SK-N-SH treated with all-trans-retinoic acid at 6 μM for 48 hours (cell line): Measurements from ENCODE around the gene PDCD2L.

Source experiments
- ATAC-seq: fragments of 200-7000 bp; cut with Tn5 transposase; 3 replicates; pipeline ENCODE4 v1.9.1; 2020; ENCODE audit warnings: mild to moderate bottlenecking, moderate library complexity
- BACH2 ChIP-seq: fragments of 250-450 bp; sonication (Bioruptor Pico); IDR thresholded peaks from 2 replicates; pipeline ENCODE4 v1.9.0; 2021; ENCODE audit warnings: mild to moderate bottlenecking, borderline replicate concordance
- CSDC2 ChIP-seq: fragments of 250-450 bp; sonication (Bioruptor Pico); IDR thresholded peaks from 2 replicates; pipeline ENCODE4 v1.5.0; 2020; ENCODE audit warnings: mild to moderate bottlenecking, moderate library complexity
- ESRRG ChIP-seq: fragments of 250-450 bp; sonication (Bioruptor Pico); IDR thresholded peaks from 2 replicates; pipeline ENCODE4 v1.6.1; 2021; ENCODE audit warnings: mild to moderate bottlenecking
- GLIS3 ChIP-seq: fragments of 250-450 bp; sonication (Bioruptor Pico); IDR thresholded peaks from 2 replicates; pipeline ENCODE4 v1.5.0; 2020; ENCODE audit warnings: mild to moderate bottlenecking, moderate library complexity
- ISL1 ChIP-seq: fragments of 250-450 bp; sonication (Bioruptor Pico); IDR thresholded peaks from 2 replicates; pipeline ENCODE4 v2.1.2; 2022; ENCODE audit warnings: mild to moderate bottlenecking, moderate library complexity
- OSR1 ChIP-seq: fragments of 250-450 bp; sonication (Bioruptor Pico); IDR thresholded peaks from 2 replicates; pipeline ENCODE4 v1.8.0; 2022; ENCODE audit warnings: moderate library complexity, mild to moderate bottlenecking, inconsistent platforms
- RARB ChIP-seq: fragments of 250-450 bp; sonication (Bioruptor Pico); IDR thresholded peaks from 2 replicates; pipeline ENCODE4 v1.8.0; 2021; ENCODE audit warnings: mild to moderate bottlenecking, moderate library complexity
- SNAI2 ChIP-seq: fragments of 250-450 bp; sonication (Bioruptor Pico); IDR thresholded peaks from 2 replicates; pipeline ENCODE4 v1.5.0; 2020; ENCODE audit warnings: mild to moderate bottlenecking, moderate library complexity
- TCF4 ChIP-seq: fragments of 250-450 bp; sonication (Bioruptor Pico); IDR thresholded peaks from 2 replicates; pipeline ENCODE4 v1.8.0; 2021; ENCODE audit warnings: mild to moderate bottlenecking, moderate library complexity, borderline replicate concordance
- TOX ChIP-seq: fragments of 250-450 bp; sonication (Bioruptor Pico); IDR thresholded peaks from 2 replicates; pipeline ENCODE4 v1.8.0; 2021; ENCODE audit warnings: mild to moderate bottlenecking, moderate library complexity, borderline replicate concordance
- ZC3H10 ChIP-seq: fragments of 250-450 bp; sonication (Bioruptor Pico); IDR thresholded peaks from 2 replicates; pipeline ENCODE4 v1.5.1; 2021; ENCODE audit warnings: mild to moderate bottlenecking, moderate library complexity
- ZFP3 ChIP-seq: fragments of 250-450 bp; sonication (Bioruptor Pico); IDR thresholded peaks from 2 replicates; pipeline ENCODE4 v1.5.0; 2020; ENCODE audit warnings: mild to moderate bottlenecking, moderate library complexity
- ZFP30 ChIP-seq: fragments of 450-650 bp; formaldehyde crosslinking; IDR thresholded peaks from 2 replicates; pipeline ENCODE4 v1.5.0; 2022; ENCODE audit warnings: mild to moderate bottlenecking, moderate library complexity
- ZNF565 ChIP-seq: fragments of 450-650 bp; formaldehyde crosslinking; conservative IDR thresholded peaks from 2 replicates; pipeline ENCODE4 v1.5.0; 2020; ENCODE audit warnings: low read depth, mild to moderate bottlenecking, moderate library complexity
- ZNF70 ChIP-seq: fragments of 450-650 bp; formaldehyde crosslinking; IDR thresholded peaks from 2 replicates; pipeline ENCODE4 v1.5.0; 2020; ENCODE audit warnings: mild to moderate bottlenecking, moderate library complexity
- ZNF8 ChIP-seq: fragments of 450-650 bp; formaldehyde crosslinking; IDR thresholded peaks from 2 replicates; pipeline ENCODE4 v1.5.0; 2020; ENCODE audit warnings: mild to moderate bottlenecking, moderate library complexity
- TF ChIP-seq, protein P1 (sequence below): fragments of 250-450 bp; sonication (Bioruptor Pico); IDR thresholded peaks from 2 replicates; pipeline ENCODE4 v1.5.0; 2020; ENCODE audit warnings: mild to moderate bottlenecking, moderate library complexity
- TF ChIP-seq, protein P2 (sequence below): fragments of 250-450 bp; sonication (Bioruptor Pico); IDR thresholded peaks from 2 replicates; pipeline ENCODE4 v1.5.1; 2021; ENCODE audit warnings: mild to moderate bottlenecking, moderate library complexity
- TF ChIP-seq, protein P3 (sequence below): fragments of 250-450 bp; sonication (Bioruptor Pico); IDR thresholded peaks from 2 replicates; pipeline ENCODE4 v1.8.0; 2020; ENCODE audit warnings: mild to moderate bottlenecking, moderate library complexity, borderline replicate concordance
- TF ChIP-seq, protein P4 (sequence below): fragments of 250-450 bp; sonication (Bioruptor Pico); IDR thresholded peaks from 2 replicates; pipeline ENCODE4 v1.5.1; 2020; ENCODE audit warnings: low read depth, mild to moderate bottlenecking, moderate library complexity

PDCD2L gene

DNA sequence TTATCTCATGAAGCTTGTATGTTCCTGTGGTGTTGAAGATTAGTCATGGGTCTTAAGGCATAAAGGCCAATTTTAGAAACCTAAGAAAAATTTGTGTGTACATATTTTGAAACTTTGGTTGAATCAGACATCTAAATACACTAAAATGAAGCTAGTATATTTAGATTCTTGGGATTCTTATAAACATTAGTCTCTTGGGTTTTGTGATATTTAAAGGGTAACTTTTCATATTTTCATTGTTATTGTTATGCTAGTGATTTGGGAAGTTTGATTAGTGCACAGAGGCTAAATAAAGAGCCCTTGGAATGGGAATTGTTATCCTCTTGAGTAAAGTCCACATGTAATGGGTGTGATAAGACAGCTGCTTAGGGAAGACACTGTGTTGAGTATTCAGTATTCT, 48.5 kb downstream of the PDCD2L start (continued):
- TF ChIP-seq, protein P1, sequence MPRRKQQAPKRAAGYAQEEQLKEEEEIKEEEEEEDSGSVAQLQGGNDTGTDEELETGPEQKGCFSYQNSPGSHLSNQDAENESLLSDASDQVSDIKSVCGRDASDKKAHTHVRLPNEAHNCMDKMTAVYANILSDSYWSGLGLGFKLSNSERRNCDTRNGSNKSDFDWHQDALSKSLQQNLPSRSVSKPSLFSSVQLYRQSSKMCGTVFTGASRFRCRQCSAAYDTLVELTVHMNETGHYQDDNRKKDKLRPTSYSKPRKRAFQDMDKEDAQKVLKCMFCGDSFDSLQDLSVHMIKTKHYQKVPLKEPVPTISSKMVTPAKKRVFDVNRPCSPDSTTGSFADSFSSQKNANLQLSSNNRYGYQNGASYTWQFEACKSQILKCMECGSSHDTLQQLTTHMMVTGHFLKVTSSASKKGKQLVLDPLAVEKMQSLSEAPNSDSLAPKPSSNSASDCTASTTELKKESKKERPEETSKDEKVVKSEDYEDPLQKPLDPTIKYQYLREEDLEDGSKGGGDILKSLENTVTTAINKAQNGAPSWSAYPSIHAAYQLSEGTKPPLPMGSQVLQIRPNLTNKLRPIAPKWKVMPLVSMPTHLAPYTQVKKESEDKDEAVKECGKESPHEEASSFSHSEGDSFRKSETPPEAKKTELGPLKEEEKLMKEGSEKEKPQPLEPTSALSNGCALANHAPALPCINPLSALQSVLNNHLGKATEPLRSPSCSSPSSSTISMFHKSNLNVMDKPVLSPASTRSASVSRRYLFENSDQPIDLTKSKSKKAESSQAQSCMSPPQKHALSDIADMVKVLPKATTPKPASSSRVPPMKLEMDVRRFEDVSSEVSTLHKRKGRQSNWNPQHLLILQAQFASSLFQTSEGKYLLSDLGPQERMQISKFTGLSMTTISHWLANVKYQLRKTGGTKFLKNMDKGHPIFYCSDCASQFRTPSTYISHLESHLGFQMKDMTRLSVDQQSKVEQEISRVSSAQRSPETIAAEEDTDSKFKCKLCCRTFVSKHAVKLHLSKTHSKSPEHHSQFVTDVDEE = no peak
- TF ChIP-seq ISL1 (CRISPR knock-in tag) = no peak
- TF ChIP-seq TCF4 (CRISPR knock-in tag) = no peak
- TF ChIP-seq, protein P2, sequence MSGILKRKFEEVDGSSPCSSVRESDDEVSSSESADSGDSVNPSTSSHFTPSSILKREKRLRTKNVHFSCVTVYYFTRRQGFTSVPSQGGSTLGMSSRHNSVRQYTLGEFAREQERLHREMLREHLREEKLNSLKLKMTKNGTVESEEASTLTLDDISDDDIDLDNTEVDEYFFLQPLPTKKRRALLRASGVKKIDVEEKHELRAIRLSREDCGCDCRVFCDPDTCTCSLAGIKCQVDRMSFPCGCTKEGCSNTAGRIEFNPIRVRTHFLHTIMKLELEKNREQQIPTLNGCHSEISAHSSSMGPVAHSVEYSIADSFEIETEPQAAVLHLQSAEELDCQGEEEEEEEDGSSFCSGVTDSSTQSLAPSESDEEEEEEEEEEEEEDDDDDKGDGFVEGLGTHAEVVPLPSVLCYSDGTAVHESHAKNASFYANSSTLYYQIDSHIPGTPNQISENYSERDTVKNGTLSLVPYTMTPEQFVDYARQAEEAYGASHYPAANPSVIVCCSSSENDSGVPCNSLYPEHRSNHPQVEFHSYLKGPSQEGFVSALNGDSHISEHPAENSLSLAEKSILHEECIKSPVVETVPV (CRISPR knock-in tag) = no peak
- TF ChIP-seq ZNF70 = no peak
- TF ChIP-seq, protein P3, sequence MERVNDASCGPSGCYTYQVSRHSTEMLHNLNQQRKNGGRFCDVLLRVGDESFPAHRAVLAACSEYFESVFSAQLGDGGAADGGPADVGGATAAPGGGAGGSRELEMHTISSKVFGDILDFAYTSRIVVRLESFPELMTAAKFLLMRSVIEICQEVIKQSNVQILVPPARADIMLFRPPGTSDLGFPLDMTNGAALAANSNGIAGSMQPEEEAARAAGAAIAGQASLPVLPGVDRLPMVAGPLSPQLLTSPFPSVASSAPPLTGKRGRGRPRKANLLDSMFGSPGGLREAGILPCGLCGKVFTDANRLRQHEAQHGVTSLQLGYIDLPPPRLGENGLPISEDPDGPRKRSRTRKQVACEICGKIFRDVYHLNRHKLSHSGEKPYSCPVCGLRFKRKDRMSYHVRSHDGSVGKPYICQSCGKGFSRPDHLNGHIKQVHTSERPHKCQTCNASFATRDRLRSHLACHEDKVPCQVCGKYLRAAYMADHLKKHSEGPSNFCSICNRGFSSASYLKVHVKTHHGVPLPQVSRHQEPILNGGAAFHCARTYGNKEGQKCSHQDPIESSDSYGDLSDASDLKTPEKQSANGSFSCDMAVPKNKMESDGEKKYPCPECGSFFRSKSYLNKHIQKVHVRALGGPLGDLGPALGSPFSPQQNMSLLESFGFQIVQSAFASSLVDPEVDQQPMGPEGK (CRISPR knock-in tag) = no peak
- TF ChIP-seq ZNF565 (CRISPR knock-in tag) = no peak
- TF ChIP-seq, all 23 proteins: peak for 0

DNA sequence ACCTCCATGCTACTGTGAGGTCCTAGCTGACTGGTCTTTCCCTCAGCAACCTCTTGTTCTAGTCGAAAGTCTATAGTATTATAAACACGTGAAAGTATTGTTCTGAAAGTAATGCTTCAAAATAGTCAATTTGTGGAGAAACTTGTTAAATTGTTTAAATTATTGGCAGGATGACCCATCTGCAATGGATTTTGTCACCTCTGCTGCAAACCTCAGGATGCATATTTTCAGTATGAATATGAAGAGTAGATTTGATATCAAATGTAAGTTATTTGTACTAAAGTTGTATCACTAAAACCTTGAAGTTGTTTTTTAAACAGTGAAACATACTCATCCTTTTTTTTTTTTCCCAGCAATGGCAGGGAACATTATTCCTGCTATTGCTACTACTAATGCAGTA, 49.9 kb downstream of the PDCD2L start:
- ATAC-seq = no peak
- no peak for TF ChIP-seq ZNF8 (CRISPR knock-in tag)
- no peak for TF ChIP-seq TCF4 (CRISPR knock-in tag)
- no peak for TF ChIP-seq CSDC2
- no peak for TF ChIP-seq OSR1 (CRISPR knock-in tag)
- TF ChIP-seq GLIS3 (CRISPR knock-in tag) = no peak
- TF ChIP-seq RARB (CRISPR knock-in tag) = no peak
- no peak for TF ChIP-seq TOX (CRISPR knock-in tag)
- no peak for TF ChIP-seq ZFP30
- TF ChIP-seq ZC3H10 = no peak
- no peak for TF ChIP-seq ZNF565 (CRISPR knock-in tag)
- TF ChIP-seq ISL1 (CRISPR knock-in tag) = no peak
- TF ChIP-seq, protein P1 = no peak
- no peak for TF ChIP-seq BACH2 (CRISPR knock-in tag)

DNA sequence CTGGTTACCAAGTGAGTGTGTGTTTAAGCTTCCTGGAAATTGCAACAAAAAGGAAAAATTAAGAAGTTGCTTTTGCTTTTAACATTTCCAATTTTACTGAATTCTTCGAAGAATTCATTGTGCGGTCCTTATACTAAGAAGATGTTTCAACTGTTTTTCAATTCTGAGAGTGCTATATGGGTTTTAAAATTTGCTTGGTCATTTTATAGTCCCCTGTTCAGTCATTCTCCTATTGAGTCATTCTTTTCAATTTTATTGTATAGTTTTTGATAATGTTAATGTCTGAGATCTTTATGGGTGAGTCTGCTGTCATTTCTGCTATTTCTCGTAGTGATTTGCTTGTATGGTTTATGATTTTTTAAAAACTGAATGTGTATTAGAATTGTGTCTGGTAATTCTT, 50.5 kb downstream of the PDCD2L start:
- TF ChIP-seq SNAI2 (CRISPR knock-in tag) (no peak), TOX (CRISPR knock-in tag) (no peak), ZNF8 (CRISPR knock-in tag) (no peak), ZFP3 (CRISPR knock-in tag) (no peak), BACH2 (CRISPR knock-in tag) (no peak), RARB (CRISPR knock-in tag) (no peak), ESRRG (CRISPR knock-in tag) (no peak), ZNF70 (no peak), ZC3H10 (no peak), ZFP30 (no peak), TCF4 (CRISPR knock-in tag) (no peak)
- TF ChIP-seq, protein P2 (CRISPR knock-in tag) = no peak
- TF ChIP-seq, protein P3 (CRISPR knock-in tag) = no peak
- TF ChIP-seq, protein P4, sequence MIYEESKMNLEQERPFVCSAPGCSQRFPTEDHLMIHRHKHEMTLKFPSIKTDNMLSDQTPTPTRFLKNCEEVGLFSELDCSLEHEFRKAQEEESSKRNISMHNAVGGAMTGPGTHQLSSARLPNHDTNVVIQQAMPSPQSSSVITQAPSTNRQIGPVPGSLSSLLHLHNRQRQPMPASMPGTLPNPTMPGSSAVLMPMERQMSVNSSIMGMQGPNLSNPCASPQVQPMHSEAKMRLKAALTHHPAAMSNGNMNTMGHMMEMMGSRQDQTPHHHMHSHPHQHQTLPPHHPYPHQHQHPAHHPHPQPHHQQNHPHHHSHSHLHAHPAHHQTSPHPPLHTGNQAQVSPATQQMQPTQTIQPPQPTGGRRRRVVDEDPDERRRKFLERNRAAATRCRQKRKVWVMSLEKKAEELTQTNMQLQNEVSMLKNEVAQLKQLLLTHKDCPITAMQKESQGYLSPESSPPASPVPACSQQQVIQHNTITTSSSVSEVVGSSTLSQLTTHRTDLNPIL = no peak
- TF ChIP-seq, protein P1 = no peak
- no peak for ATAC-seq
